Brain microvascular endothelial cell (primary cell): Measurements from ENCODE around the gene GNAO1.

Experiments used
- DNase-seq: peaks from one replicate; pipeline ENCODE4 v3.0.0-alpha.2; 2020
- H3K27ac ChIP-seq: fragments of 250-450 bp; sonication (Bioruptor Pico); 2 replicates; pipeline ENCODE4 v1.5.1; 2020; ENCODE audit warnings: mild to moderate bottlenecking, moderate library complexity
- H3K27me3 ChIP-seq: fragments of 250-450 bp; sonication (Bioruptor Pico); replicated peaks from 2 replicates; pipeline ENCODE4 v1.5.1; 2020; ENCODE audit warnings: mild to moderate bottlenecking
- H3K36me3 ChIP-seq: fragments of 250-450 bp; sonication (Bioruptor Pico); replicated peaks from 2 replicates; pipeline ENCODE4 v1.5.1; 2020; ENCODE audit warnings: mild to moderate bottlenecking
- H3K4me3 ChIP-seq: 2 replicates; pipeline ENCODE4 v1.5.1; 2011; ENCODE audit warnings: low read depth, mild to moderate bottlenecking, control low read depth, low read length, moderate library complexity
- CTCF ChIP-seq: IDR thresholded peaks from 2 replicates; pipeline ENCODE4 v1.5.1; 2011; ENCODE audit warnings: low read depth, mild to moderate bottlenecking, moderate library complexity, low read length, control low read depth, inconsistent platforms; ENCODE audit errors: missing control alignments
- in situ Hi-C: cut with HindIII; loops from 2 replicates; pipeline ENCODE4 v1.10.0; 2017; ENCODE audit warnings: low sequenced_read_pairs, low pct_ligation_motif_present

The GNAO1 gene

GRCh38 chr16:56289862-56290261, 98.6 kb downstream of the GNAO1 start:
- TF ChIP-seq CTCF = no peak
- H3K27me3 ChIP-seq = no peaks in the 10 kb centered on the region
- H3K27ac ChIP-seq = no peak overlapping the region
- in situ Hi-C loops = no loop called here
- DNase-seq = no peak
- H3K36me3 ChIP-seq = no peaks in the 10 kb centered on the region
- H3K4me3 ChIP-seq = no peak overlapping the region

GRCh38 chr16:56294014-56294413, 102.7 kb downstream of the GNAO1 start:
- no peak for DNase-seq
- no peak overlapping the region for H3K4me3 ChIP-seq
- no peaks in the 10 kb centered on the region for H3K27me3 ChIP-seq
- no peak overlapping the region for H3K27ac ChIP-seq
- H3K36me3 ChIP-seq = no peaks in the 10 kb centered on the region
- in situ Hi-C loops = no loop called here
- no peak for TF ChIP-seq CTCF

GRCh38 chr16:56294579-56294978, 103.3 kb downstream of the GNAO1 start:
- no peak for TF ChIP-seq CTCF
- Histone ChIP-seq H3K36me3 (no peaks in the 10 kb centered on the region), H3K4me3 (no peak overlapping the region), H3K27me3 (no peaks in the 10 kb centered on the region), H3K27ac (no peak overlapping the region)
- in situ Hi-C loops = no loop called here
- DNase-seq = peak; percentile 43

- no peak overlapping the region for H3K4me3 ChIP-seq
- TF ChIP-seq CTCF = no peak
- in situ Hi-C loops = no loop called here
These were observed 103.9 kb downstream of the GNAO1 start for GRCh38 chr16:56295059-56295665.

GRCh38 chr16:56295739-56296527, 104.6 kb downstream of the GNAO1 start:
- no peak for TF ChIP-seq CTCF
- no peaks in the 10 kb centered on the region for H3K36me3 ChIP-seq
- in situ Hi-C loops = no loop called here
- no peak for DNase-seq
- H3K27ac ChIP-seq = no peak overlapping the region
- H3K27me3 ChIP-seq = no peaks in the 10 kb centered on the region
- H3K4me3 ChIP-seq = no peak overlapping the region

More at GRCh38 chr16:56295059-56295665, 103.9 kb downstream of the GNAO1 start:
- DNase-seq = no peak
- no peaks in the 10 kb centered on the region for H3K36me3 ChIP-seq
- no peaks in the 10 kb centered on the region for H3K27me3 ChIP-seq
- H3K27ac ChIP-seq = no peak overlapping the region
